Measurements from ENCODE around the gene KIF5A.

The KIF5A gene

GRCh38 chr12:57622293-57623245 lies 72.7 kb downstream of the KIF5A start:
- no peak for DNase-seq

DNA sequence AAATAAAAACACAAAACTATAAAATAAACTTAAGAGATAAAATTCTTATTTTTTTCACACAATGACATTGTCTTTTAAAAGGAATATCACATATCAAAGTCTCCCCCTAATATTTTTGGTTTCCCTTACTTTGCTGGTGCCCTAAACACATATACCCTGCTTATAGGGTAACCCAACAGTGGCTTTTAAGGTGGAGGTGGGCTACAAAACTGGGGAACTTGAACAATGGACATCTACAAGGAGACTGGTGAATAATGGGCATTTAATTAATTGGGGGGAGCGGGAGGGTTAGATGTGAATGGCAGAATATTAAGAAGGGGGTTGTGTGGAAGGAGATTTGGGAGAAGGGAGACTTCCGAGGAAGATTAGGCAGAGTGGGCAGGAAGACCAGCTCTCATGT lies 73.5 kb downstream of the KIF5A start:
- no peak for DNase-seq

- no peak for DNase-seq
These were observed 74.1 kb downstream of the KIF5A start for GRCh38 chr12:57623811-57624390.

- no peak for DNase-seq
These were observed 74.8 kb downstream of the KIF5A start for GRCh38 chr12:57624441-57625220.

DNA sequence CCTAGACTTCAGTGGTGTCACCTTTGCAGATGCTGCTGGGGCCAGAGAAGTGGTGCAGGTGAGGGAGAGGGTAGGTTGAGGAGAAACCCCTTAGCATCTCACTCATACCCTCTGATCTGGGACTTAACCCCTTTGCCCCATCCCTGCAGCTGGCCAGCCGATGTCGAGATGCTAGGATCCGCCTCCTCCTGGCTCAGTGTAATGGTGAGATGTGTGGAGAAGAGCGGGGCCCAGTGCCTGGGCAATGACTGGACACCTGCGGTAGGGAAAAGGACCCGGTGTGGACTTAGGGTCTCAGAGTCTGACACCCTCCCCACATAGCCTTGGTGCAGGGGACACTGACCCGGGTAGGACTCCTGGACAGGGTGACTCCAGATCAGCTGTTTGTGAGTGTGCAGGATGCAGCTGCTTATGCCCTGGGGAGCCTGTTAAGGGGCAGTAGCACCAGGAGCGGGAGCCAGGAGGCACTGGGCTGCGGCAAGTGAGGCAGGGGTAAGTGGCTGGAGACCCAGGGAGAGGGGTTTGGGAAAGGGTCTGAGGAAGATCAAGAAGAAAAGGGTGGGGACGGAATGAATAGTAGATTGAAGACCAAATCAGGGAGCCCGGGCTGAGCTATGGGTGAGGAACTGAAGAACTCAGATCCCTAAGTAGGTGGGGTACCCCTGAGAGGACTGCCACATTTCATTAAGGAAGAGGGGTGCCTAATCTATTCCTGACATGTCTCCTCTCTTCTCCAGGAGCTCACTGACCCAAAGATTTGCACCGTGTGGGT lies 75.6 kb downstream of the KIF5A start:
- no peak for DNase-seq

DNA sequence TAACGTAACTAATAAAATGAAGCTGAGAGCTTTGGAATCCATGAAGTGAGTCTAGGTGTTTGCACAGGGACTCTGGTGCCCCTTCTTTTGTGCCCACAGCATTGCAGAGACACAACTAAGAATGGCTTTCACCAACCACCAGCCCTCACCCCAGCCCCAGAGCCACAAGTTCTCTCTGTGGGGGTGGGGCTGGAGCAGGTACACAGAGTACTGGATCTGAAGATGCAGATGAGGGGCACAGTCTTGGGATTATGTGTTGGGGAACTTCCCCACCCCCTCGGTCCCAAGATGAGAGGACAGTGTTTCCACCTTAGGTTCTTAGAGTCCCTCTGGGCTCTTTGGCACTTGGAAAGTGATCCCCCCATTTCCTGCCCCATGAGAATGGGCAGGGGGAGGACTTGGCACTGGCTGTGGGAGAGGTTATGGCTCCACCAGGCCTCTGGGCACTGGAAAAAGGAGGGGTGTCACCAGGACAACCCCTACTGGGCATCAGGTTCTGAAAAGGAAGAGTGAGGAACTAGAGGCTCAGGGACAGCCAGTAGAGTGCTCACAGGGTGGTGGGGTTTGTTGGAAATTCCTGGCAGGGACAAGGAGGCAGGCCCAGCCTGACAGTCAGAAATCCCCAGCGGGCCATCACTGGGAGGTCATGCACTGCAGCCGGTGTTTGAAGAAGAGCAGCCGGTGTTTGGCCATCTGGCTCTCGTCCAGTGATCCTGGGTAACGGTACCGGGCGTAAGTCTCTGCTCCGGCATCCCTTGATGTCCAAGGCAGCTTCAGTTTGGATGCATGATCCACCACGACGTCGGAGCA lies 76.5 kb downstream of the KIF5A start:
- DNase-seq = no peak

- no peak for DNase-seq
These were observed 77.1 kb downstream of the KIF5A start for GRCh38 chr12:57626921-57627445.

- DNase-seq = no peak
These were observed 77.8 kb downstream of the KIF5A start for GRCh38 chr12:57627501-57628279.

- no peak for DNase-seq
These were observed 78.7 kb downstream of the KIF5A start for GRCh38 chr12:57628280-57629191.

- DNase-seq = no peak
These were observed 80.1 kb downstream of the KIF5A start for GRCh38 chr12:57629897-57630471.

- DNase-seq = no peak
These were observed 81.1 kb downstream of the KIF5A start for GRCh38 chr12:57630891-57631433.

DNA sequence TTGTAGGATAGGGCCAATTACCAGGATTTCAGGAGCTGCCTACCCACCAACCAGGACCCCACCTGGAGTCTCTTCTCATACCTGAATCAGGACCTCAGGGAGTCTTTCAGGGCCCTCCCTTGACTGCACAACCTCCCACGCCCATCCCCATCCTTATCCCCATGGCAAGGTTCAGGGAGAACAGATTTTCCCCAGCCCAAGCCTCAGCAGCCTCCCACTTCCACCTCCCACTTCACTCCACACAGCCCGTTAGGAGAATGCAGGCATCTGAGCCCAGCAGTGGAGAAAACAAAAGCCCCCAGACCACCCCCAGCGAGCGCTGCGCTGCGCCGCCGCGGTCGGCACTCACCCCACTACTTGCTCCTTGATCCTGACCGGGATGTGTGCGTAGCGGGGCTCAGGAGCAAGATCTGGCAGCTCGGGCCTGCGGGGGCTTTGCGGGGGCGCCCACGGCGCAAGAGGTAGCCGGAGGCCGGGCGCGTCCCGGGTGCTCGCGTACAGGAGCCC lies 81.8 kb downstream of the KIF5A start:
- no peak for DNase-seq

GRCh38 chr12:57632073-57632957 lies 82.5 kb downstream of the KIF5A start:
- peak; percentile 71 for DNase-seq

GRCh38 chr12:57632958-57633840 lies 83.4 kb downstream of the KIF5A start, which contains the start of gene B4GALNT1:
TSS of gene B4GALNT1 (minus strand) at chr12:57633201. CDS start at chr12:57632132, 1,069 bp downstream.
- DNase-seq = peak; percentile 90
